Measurements from ENCODE around the gene SYNJ1.

SYNJ1 gene

DNA sequence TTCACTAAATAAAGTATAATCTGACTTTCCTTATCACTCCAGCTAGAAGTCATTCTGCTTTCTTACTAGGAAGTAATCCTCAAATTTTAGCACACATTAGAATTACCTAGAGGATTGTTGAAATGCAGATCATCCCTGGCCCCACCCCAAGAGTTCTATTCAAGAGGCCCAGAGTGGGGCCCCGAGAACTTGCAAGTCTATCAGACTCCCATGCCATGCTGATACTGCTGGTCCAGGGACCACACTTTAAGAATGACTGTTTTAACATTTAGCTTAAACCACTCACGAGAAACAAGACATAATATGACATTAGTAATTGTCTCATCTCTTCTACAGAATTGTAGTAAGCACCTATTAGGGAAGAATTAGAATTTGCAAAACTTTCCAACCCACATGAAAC lies 7.7 kb upstream of the SYNJ1 start:
- TF ChIP-seq, protein P1, sequence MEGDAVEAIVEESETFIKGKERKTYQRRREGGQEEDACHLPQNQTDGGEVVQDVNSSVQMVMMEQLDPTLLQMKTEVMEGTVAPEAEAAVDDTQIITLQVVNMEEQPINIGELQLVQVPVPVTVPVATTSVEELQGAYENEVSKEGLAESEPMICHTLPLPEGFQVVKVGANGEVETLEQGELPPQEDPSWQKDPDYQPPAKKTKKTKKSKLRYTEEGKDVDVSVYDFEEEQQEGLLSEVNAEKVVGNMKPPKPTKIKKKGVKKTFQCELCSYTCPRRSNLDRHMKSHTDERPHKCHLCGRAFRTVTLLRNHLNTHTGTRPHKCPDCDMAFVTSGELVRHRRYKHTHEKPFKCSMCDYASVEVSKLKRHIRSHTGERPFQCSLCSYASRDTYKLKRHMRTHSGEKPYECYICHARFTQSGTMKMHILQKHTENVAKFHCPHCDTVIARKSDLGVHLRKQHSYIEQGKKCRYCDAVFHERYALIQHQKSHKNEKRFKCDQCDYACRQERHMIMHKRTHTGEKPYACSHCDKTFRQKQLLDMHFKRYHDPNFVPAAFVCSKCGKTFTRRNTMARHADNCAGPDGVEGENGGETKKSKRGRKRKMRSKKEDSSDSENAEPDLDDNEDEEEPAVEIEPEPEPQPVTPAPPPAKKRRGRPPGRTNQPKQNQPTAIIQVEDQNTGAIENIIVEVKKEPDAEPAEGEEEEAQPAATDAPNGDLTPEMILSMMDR (IDR thresholded peaks at IDR 0.05; ENCODE audit: borderline replicate concordance, insufficient read depth, low read depth, low read length), result no peak
- no peak overlapping the region for H3K4me3 ChIP-seq (ENCODE audit: low read depth, low read length)

DNA sequence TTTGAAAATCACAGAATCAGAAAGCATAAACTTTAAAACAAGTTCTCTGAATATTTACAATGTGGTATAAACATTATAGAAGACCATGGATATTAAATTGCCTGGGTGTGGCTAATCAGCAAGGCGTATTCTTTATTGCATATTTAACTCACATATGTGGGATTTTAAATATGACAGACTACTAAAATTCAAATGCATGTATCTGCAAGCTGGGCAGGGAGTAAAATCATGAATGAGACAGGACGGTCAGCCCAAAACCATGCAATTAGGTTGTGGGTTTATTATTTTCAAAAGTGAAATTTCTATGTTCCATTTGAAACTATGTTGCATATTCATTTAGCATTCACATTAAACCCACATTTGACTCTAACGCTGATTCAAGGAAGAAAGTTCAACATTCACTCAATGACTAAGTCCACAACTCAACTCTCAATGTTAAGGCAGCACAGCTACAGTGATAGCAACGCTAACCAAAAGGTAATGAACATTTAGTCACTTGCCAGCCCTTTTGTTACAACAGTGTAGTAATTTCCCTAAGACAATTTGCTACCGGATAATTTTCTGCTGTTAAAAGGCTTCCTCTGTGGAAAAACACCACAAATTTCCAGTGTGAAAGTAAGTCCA lies 6.3 kb upstream of the SYNJ1 start:
- TF ChIP-seq, protein P1 (IDR thresholded peaks at IDR 0.05; ENCODE audit: borderline replicate concordance, insufficient read depth, low read depth, low read length), result no peak
- H3K4me3 ChIP-seq (ENCODE audit: low read depth, low read length), result no peak overlapping the region

DNA sequence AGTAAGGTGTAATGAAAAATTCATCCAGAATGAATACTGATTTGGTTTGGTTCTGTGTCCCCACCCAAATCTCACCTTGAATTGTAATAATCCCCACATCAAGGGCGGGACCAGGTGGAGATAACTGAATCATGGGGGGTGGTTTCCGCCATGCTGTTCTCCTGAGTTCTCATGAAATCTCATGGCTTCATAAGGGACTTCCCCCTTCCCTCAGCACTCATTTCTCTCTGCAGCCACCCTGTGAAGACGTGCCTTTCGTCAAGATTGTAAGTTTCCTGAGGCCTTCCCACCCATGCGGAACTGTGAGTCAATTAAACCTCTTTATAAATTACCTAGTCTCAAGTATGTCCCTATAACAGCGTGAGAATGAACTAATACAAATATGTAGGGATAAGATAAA lies 5.5 kb upstream of the SYNJ1 start:
- H3K4me3 ChIP-seq (ENCODE audit: low read depth, low read length), result no peak overlapping the region
- TF ChIP-seq, protein P1 (IDR thresholded peaks at IDR 0.05; ENCODE audit: borderline replicate concordance, insufficient read depth, low read depth, low read length), result no peak

DNA sequence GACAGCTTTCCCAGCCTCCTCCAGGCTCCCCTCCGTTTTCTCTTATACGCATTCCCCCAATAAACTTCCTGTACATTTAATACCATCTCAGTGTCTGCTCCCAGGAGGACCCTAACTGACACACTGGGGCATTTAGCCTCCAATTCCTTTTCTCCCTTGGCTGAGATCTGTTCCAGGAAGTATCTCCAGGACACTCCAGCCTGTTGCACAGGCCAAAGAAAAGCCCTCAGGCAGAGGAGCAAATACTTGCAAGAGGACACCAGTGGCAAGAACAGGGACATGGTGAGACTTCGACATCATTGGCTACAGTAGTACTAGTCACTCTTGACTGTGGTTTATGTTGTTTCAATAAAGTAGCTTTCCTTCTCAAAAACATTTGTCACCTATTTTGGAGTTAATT lies 4.7 kb upstream of the SYNJ1 start:
- TF ChIP-seq, protein P1 (IDR thresholded peaks at IDR 0.05; ENCODE audit: borderline replicate concordance, insufficient read depth, low read depth, low read length), result no peak
- no peak overlapping the region for H3K4me3 ChIP-seq (ENCODE audit: low read depth, low read length)

DNA sequence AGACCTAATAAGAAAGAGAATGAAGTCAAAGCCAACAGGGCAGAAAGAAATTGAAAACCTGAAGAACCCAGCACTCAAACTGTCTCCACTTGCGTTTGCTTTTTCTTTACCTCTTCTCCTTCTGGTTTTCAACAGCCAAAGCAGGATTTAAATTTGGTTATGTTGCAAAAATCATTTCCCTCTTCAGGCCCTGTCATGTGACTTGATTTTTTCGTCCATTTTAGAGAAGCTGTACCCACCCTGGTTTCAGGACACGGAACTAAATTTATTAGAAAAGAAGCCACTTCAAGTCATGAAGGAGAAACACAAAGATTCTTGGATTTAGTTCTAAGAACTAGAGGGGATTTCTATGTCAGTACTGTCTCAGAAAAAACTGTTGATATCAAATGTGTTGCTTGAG lies 1.0 kb upstream of the SYNJ1 start:
- TF ChIP-seq, protein P1 (IDR thresholded peaks at IDR 0.05; ENCODE audit: borderline replicate concordance, insufficient read depth, low read depth, low read length), result no peak
- no peak overlapping the region for H3K4me3 ChIP-seq (ENCODE audit: low read depth, low read length)

DNA sequence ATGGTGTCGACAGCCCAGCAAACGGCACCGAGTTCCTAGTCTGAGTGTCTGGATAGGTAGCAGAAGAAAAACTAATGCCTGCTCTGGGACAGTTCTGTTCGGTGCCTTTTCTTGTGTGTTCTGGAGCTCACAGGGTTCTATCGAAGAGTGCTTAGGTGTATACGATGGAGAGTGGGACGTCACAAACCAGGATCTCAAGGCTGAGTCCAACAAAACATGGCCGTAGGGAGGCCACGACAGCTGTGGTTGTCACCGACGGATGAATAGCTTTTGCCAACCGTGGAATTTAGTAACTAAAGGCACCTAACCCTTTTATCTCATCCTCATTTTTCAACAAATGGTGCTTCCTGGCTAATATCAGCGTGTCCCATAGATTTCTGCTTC lies 635 bp upstream of the SYNJ1 start:
- peak overlapping the region; percentile 95 for H3K4me3 ChIP-seq (ENCODE audit: low read depth, low read length)
- TF ChIP-seq, protein P1 (IDR thresholded peaks at IDR 0.05; ENCODE audit: borderline replicate concordance, insufficient read depth, low read depth, low read length), result no peak

DNA sequence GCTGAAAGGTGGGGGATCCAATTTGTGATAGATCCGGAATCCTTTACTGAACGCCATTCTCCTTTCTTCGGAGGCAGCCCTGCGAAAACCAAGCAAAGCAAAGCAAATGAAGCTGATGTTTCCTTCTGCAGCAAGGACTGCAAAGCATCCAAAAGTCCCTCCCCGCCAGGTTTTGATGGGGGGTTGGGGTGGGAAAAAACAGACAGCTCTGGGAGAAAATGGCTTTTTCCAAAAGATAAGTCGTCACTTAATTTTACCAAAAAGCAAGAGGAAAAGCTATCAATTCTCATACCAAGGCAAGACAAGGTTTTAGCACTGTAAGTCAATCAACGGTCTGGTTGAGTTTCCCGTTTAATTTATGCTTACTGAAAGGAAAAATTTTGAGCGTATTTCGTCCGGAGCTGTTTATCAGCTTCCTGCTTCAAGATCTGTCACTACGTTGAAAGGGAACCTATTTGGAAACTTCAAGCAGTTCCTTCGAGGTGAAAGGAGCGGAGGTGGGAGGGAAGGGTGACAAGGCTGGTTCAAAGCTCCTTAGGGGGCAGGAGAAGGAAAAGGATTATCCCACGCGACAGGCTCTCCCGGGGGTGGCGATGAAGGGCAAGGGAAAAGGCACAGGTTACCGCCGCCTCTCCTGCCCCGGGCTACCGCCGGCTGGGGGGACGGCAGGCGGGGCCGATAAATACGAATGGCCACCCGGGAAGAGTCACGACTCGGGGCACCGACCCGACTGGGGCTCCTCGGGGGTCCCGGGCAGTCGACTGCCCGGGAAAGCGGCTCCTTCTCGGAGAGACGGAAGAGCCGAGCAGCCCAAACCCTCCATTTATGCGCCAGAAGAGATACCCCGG lies 750 bp downstream of the SYNJ1 start:
- H3K4me3 ChIP-seq (ENCODE audit: low read depth, low read length), result peak overlapping the region; percentile 95
- TF ChIP-seq, protein P1 (IDR thresholded peaks at IDR 0.05; ENCODE audit: borderline replicate concordance, insufficient read depth, low read depth, low read length), result no peak
